ENCODE data around the gene MLC1. TPM values are rescaled to one million over a fixed set of nuclear protein-coding genes. Genes with fewer than 3 reads are reported as not detected.

The MLC1 gene
- total RNA-seq, 1 donor from 2014 or later = not detected

DNA sequence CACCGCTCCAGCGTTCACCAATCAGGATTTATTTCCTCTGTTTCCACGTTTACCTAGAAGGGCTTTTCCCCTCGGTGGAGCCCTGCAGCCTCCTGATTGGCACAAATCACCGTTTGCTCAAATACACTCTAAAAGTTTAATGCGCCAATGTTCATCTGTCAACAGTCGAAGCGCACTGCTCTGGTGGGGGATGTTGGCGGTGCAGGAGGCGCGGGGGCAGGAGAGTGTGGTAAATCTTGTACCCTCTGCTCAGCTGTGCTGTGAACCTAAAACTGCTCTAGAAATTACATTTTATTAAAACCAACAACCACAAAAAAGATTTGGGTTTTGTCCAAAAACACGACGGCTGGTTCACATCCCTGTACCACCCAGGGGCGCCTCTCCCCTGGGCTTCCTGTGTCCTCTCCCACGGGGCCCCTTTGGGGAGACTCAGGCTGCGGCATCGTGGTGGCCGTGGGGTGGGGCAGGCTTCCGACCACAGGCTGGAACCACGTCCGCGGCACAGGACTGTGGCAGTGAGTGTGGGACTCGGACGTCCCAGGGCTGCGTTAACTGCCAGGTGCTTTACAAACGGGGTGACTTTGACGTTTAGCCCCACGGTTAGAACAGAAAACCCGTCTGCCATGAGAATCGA, 40.6 kb downstream of the MLC1 start:
- Mint-ChIP-seq H3K27me3 (ENCODE audit: insufficient read depth) (peaks cover 6% of the 10 kb centered on the region), H3K27ac (no peak overlapping the region), H3K9me3 (no peaks in the 10 kb centered on the region), H3K36me3 (ENCODE audit: low read depth) (no peaks in the 10 kb centered on the region), H3K4me1 (ENCODE audit: low read depth) (no peaks in the 10 kb centered on the region), H3K4me3 (no peak overlapping the region)
- intact Hi-C loops (cut with micrococcal nuclease) = no loop called here
- DNase-seq (ENCODE audit: low spot score) = no peak

DNA sequence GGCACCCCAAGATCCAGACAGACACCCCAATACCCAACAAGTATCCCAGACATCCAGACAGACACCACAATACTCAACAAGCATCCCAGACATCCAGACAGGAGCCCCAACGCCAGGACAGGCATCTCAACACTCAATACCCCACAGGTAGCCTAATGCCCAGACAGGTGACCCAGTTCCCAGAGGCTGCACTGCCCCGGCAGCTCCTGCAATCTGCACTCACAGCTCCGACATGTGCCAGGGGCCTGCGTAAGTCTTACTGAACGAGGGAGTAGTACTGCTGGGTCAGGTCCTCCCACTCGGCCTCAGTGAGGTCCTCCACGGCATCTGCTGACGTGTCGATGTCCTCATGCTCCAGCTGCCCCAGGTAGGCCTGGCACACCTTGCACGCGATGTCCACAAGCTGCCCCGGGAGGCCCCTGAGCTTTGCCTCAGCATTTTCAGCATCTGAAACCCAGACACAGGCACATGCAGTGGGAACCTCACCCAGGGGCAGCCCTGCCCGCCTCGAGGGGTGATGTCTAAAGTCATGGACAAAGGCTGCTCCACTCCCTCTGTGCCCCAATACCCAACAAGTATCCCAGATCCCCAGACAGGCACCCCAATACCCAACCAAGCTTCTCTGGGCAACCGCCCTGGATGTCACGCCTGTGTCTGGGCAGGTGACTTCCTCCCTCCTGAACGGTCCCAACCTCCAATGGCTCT, 43.7 kb downstream of the MLC1 start:
- intact Hi-C loops (cut with micrococcal nuclease) = no loop called here
- Mint-ChIP-seq H3K27me3 (ENCODE audit: insufficient read depth) (peaks cover 11% of the 10 kb centered on the region), H3K36me3 (ENCODE audit: low read depth) (no peaks in the 10 kb centered on the region), H3K4me1 (ENCODE audit: low read depth) (no peaks in the 10 kb centered on the region), H3K4me3 (no peak overlapping the region), H3K27ac (no peak overlapping the region), H3K9me3 (no peaks in the 10 kb centered on the region)
- no peak for DNase-seq (ENCODE audit: low spot score)

DNA sequence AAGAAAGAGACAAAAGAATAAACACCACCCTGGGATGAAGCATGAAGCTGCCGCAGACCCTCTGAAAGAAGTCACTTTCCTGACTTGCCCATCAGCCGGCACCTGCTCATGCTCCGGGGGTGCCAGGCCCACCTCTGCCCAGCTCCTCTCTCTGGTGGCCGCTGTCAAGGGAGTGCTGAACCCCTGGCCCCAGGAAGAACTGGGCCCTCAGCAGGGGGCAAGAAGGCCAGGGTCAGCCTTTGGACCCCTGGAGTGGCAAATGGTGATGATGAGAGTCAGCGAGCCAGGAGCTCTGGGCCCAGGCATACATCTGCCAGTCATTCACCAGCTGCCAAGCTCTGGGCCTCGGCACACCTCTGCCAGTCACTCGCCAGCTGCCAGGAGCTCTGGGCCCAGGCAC, 44.5 kb downstream of the MLC1 start:
- no peaks in the 10 kb centered on the region for H3K36me3 Mint-ChIP-seq (ENCODE audit: low read depth)
- DNase-seq (ENCODE audit: low spot score) = no peak
- no peaks in the 10 kb centered on the region for H3K9me3 Mint-ChIP-seq
- peaks cover 11% of the 10 kb centered on the region for H3K27me3 Mint-ChIP-seq (ENCODE audit: insufficient read depth)
- H3K4me3 Mint-ChIP-seq = no peak overlapping the region
- H3K27ac Mint-ChIP-seq = no peak overlapping the region
- no peaks in the 10 kb centered on the region for H3K4me1 Mint-ChIP-seq (ENCODE audit: low read depth)
- intact Hi-C loops (cut with micrococcal nuclease) = no loop called here

DNA sequence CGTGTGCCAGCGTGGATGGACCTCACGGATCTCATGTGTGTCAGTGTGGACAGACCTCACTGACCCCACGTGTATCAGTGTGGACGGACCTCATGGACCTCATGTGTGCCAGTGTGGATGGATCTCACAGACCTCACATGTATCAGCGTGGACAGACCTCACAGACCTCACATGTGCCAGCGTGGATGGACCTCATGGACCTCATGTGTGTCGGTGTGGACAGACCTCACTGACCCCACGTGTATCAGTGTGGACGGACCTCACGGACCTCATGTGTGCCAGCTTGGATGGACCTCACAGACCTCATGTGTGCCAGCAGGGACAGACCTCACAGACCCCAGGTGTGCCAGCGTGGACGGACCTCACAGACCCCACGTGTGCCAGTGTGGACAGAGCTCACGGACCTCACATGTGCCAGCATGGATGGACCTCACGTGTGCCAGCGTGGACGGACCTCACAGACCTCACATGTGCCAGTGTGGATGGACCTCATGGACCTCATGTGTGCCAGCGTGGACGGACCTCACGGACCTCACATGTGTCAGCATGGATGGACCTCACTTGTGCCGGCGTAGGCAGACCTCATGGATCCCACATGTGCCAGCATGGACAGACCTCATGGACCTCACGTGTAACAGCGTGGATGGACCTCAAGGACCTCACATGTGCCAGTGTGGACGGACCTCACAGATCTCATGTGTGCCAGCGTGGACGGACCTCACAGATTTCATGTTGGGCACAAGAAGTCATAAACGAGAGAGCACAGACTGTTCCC, 45.4 kb downstream of the MLC1 start:
- H3K4me1 Mint-ChIP-seq (ENCODE audit: low read depth) = no peaks in the 10 kb centered on the region
- H3K36me3 Mint-ChIP-seq (ENCODE audit: low read depth) = no peaks in the 10 kb centered on the region
- intact Hi-C loops (cut with micrococcal nuclease) = no loop called here
- H3K4me3 Mint-ChIP-seq = no peak overlapping the region
- no peak for DNase-seq (ENCODE audit: low spot score)
- H3K27me3 Mint-ChIP-seq (ENCODE audit: insufficient read depth) = peaks cover 11% of the 10 kb centered on the region
- no peaks in the 10 kb centered on the region for H3K9me3 Mint-ChIP-seq
- H3K27ac Mint-ChIP-seq = no peak overlapping the region

DNA sequence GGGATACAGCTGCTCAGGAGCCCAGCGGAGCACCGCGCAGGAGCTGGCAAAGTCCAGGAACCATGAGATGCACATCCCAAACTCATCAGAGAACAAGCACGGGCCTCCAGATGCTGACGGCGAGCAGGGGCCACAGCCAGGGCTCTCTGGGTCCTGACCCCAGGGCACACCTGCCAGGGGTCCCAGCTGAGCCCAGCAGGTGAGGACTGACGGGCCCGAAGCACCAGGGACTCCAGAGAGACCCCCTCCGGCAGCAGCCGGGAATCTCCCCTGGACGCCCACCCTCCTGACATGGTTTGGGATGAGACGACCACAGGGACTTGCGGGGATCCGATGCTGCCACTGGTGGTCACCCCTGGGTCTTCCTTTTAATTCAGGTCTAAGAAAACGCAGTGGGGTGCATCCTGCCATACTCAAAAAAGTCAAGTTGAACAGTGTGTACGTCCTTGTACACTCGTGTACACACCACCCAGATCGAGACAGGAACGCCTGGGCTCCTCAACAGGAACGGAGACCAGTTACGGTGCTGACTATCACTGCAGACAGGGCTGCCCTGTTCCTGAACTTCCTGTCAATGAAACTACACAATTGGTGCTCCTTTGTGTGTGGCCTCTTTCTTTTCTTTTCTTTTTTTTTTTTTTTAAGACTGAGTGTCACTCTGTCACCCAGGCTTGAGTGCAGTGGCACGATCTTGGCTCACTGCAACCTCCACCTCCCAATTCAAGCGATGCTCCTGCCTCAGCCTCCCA, 49.1 kb downstream of the MLC1 start:
- intact Hi-C loops (cut with micrococcal nuclease) = no loop called here
- Mint-ChIP-seq H3K27me3 (ENCODE audit: insufficient read depth) (peaks cover 8% of the 10 kb centered on the region), H3K4me1 (ENCODE audit: low read depth) (no peaks in the 10 kb centered on the region), H3K36me3 (ENCODE audit: low read depth) (no peaks in the 10 kb centered on the region), H3K4me3 (no peak overlapping the region), H3K9me3 (no peaks in the 10 kb centered on the region), H3K27ac (no peak overlapping the region)
- DNase-seq (ENCODE audit: low spot score) = no peak

DNA sequence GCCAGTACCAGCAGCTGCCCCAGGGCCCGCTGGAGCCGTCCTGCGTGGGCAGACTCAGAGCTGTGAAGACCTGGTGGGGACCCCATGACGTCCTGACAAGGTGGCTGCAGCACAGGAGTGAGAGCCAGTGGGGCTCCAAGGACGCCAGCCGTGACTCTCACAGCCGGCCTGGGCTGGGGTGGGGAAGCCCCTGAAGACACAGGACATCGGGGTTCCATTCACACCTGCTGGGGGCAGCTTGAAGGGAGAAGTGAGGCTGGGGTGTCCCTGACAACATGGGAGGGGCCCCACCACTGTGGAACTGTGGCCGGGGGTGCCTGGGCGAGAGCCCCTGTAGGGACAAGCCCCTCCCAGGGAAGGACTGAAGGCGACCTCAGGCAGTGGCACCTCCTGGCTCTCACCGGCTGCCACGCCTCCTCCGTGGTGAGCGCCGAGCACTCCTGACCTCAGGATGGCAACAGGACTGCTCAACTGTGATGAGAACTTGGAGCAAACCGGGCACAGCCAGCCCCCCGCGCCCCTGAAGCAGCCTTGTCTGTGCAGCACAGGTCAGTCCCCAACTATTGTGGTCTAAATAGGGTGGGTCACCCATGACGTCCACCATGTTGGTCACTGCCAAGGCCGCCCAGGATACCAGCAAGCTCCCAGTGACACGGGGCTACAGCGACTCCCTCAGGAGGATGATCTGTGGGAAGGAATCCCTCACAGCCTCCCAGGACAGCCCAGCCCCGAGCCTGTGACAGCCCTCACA, 49.9 kb downstream of the MLC1 start:
- no peak for DNase-seq (ENCODE audit: low spot score)
- Mint-ChIP-seq H3K36me3 (ENCODE audit: low read depth) (no peaks in the 10 kb centered on the region), H3K4me3 (no peak overlapping the region), H3K4me1 (ENCODE audit: low read depth) (no peaks in the 10 kb centered on the region), H3K27me3 (ENCODE audit: insufficient read depth) (peaks cover 8% of the 10 kb centered on the region), H3K27ac (no peak overlapping the region), H3K9me3 (no peaks in the 10 kb centered on the region)
- intact Hi-C loops (cut with micrococcal nuclease) = no loop called here

DNA sequence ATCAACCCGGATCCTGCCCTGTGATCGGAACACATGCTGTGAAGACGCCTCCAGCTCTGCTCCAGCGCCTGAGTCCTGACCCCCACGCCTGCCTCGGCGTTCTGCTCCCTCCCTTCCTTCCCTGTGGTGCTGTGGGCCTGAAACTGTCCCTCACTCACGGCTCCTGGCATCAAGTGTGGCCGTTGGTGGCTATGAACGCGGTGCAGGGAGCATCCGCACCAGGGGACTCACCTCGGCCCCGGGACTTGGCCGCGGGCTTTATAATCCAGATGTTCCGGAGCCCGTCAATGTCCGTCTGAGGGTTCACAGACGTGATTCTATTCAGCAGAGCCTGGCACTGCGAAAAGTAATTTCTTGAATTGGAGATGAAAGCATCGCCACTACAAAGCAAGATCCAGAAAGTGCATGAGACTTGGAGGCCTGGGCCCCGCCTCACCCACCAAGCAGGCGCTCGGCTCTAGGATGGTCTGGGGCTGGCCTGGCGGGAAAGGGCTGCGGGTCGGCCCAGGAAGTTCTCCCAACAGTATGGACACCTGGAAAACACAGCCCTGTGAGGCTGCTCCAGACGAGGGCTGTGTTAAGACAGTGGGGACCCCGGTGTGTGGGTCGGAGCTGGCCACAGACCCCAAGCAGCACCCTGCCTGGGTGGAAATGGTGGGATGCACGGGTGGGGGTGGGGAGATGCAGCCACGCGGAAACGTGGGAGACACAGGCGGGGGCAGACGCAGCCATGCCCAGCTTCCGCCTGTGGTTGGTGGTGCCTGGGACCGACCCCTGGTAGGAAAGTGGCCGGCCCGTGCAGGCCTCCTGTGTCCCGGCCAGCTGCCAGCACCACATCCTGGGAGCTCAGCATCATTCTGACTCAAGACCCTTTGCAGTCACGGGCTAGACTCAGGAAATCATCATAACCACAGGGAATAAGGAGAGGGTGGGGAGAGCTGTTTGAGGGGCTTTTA, 50.8 kb downstream of the MLC1 start:
- H3K27me3 Mint-ChIP-seq (ENCODE audit: insufficient read depth) = peaks cover 8% of the 10 kb centered on the region
- no peaks in the 10 kb centered on the region for H3K9me3 Mint-ChIP-seq
- no peak overlapping the region for H3K4me3 Mint-ChIP-seq
- no peaks in the 10 kb centered on the region for H3K4me1 Mint-ChIP-seq (ENCODE audit: low read depth)
- DNase-seq (ENCODE audit: low spot score) = no peak
- intact Hi-C loops (cut with micrococcal nuclease) = no loop called here
- no peak overlapping the region for H3K27ac Mint-ChIP-seq
- no peaks in the 10 kb centered on the region for H3K36me3 Mint-ChIP-seq (ENCODE audit: low read depth)

DNA sequence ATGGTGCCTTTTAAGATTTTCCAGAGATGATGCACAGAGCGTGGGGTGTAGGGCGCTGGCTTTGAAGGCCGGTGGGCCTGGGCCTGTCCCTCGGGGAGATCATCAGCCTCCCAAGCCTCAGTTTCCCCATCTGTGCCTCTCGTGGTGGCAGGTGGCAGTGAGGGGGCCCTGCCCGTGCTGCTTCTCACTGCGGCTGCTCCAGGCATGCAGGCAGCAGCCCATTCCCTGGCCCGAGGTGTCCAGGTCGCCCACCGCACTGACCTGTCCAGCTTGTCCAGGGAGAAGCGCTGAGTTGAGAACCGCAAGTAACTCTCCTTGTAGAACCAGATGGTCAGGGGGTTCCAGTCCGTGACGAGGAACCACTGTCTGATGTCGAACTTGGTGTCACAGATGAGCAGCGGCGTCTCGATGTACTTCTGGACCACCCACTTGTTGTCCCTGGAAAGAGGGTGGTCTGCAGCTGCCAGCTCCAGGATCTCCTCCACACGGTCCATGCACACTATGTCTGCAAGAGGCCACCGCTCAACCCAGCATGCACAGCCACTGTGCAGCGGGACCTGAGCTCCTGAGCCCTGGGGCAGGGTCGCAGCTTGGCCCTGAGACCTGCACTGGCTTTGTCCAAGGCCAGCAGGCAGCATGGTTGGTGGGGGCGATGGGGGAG, 52.2 kb downstream of the MLC1 start:
- H3K36me3 Mint-ChIP-seq (ENCODE audit: low read depth) = no peaks in the 10 kb centered on the region
- H3K27me3 Mint-ChIP-seq (ENCODE audit: insufficient read depth) = peaks cover 10% of the 10 kb centered on the region
- DNase-seq (ENCODE audit: low spot score) = no peak
- no peaks in the 10 kb centered on the region for H3K9me3 Mint-ChIP-seq
- no peak overlapping the region for H3K27ac Mint-ChIP-seq
- H3K4me3 Mint-ChIP-seq = no peak overlapping the region
- intact Hi-C loops (cut with micrococcal nuclease) = no loop called here
- peaks cover 1% of the 10 kb centered on the region for H3K4me1 Mint-ChIP-seq (ENCODE audit: low read depth)

DNA sequence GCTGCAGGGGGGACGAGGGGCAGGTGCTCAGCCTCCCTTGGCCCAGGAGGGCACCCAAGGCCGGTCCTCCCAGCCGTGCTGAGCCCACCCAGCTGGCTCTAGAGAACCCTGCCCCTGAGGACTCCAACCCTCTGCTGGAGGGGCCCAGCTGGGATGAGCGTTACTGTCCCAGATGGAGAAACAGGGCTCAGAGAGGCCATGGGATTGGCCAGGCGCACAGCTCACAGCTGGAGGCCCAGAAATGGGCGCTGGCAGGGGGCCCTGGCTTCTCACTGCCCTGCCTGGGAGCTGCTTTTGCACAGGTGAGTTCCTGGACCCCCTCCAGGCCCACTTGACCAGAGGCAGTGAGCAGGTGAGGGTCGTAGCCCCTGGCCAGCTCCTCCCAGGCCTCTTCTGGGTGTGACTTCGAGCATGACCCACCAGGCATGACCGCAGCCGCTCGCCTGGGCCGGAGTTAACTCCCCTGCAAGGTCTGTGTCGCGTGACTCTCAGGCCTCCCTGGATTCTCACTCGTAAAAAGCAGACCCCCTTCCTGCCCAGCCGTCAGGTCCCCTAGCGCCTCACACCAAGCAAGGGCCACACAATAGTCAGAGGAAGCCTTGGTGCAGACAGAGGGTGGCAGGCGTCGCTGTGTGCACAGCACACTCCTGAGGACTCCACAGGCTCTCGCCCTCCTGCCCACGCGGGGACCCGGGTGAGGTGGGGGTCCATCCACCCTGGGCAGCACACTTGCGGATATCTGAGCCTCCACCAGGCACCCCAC, 52.9 kb downstream of the MLC1 start:
- intact Hi-C loops (cut with micrococcal nuclease) = no loop called here
- H3K4me3 Mint-ChIP-seq = no peak overlapping the region
- no peaks in the 10 kb centered on the region for H3K36me3 Mint-ChIP-seq (ENCODE audit: low read depth)
- no peak overlapping the region for H3K27ac Mint-ChIP-seq
- peaks cover 9% of the 10 kb centered on the region for H3K27me3 Mint-ChIP-seq (ENCODE audit: insufficient read depth)
- DNase-seq (ENCODE audit: low spot score) = no peak
- peaks cover 8% of the 10 kb centered on the region for H3K4me1 Mint-ChIP-seq (ENCODE audit: low read depth)
- no peaks in the 10 kb centered on the region for H3K9me3 Mint-ChIP-seq

DNA sequence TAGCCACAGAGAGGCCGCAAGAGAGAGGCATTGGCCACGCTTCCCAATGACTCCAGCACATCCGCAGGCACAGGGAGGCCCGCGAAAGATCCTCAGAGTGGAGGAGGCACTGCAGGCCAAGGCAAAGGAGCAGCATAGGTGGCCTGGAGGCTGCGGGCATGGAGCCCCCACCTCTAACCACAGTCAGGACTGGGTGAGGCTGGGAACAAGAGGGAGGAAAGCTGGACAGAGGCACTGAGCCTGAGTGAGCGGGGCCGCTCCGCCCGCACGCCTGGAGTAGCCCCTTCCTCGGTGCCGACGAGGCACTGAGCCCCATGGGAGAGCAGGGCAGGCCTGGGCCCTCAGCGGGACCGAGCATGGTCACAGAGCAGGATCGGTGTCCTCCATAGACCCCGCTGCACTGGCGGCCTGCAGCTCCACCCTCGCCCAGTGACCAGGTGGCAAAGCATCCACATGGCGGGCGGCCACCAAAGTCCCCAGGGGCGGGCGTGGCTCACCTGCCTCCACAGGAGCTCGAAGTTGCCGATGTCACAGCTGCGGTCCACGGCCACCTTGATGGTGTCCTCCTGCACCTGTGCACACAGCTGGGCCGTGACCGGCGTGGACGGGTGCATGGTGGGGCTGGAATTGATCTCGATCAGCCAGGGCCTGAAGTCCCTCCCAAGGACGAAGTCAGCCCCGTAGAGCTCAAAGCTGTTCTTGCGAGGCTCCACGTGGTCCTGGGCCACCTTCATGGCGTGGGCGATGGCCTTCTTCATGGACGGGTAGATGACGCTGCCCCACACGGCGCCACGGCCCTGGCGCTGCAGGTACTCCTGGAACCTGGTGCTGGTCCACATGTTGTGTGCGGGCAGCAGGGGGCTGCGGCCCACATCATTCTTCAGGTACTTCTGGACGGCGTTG, 53.8 kb downstream of the MLC1 start:
- H3K27ac Mint-ChIP-seq = no peak overlapping the region
- no peak overlapping the region for H3K4me3 Mint-ChIP-seq
- peaks cover 5% of the 10 kb centered on the region for H3K27me3 Mint-ChIP-seq (ENCODE audit: insufficient read depth)
- DNase-seq (ENCODE audit: low spot score) = no peak
- no peaks in the 10 kb centered on the region for H3K36me3 Mint-ChIP-seq (ENCODE audit: low read depth)
- H3K4me1 Mint-ChIP-seq (ENCODE audit: low read depth) = peaks cover 8% of the 10 kb centered on the region
- no peaks in the 10 kb centered on the region for H3K9me3 Mint-ChIP-seq
- intact Hi-C loops (cut with micrococcal nuclease) = loop anchor here (2.0 kb wide), 1 partner anchor 55 kb away; no protein-coding TSS in a partner anchor
